ENCODE results near the gene ETNPPL. TPM values are rescaled to one million over a fixed set of nuclear protein-coding genes. Genes with fewer than 3 reads are reported as not detected.

Gene ETNPPL
- total and polyA plus RNA-seq, 2 of the 4 experiments (the other 2 are of a cell fraction) = not detected

DNA sequence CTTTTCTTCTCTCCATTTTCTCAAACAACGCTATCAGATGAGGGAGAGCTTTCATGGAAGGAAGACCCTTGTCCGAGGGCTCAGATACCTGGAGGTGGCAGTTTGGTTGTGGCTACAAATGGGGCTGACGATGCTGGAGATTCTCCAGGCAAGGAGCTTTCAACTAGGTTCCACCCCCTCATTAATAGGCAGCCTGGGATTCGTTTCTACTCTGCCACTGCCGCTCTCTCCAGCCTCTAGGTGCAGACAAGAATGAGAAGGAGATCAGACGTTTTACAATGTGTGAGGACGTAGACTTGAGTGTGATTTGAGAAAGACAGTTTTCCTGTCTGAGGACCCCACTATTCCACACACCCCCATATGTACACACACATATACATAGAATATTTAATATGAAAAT lies 53.1 kb downstream of the ETNPPL start:
- Histone ChIP-seq H4K20me1 (ENCODE audit: insufficient read depth, low read length) (no peaks in the 10 kb centered on the region), H3K27ac (ENCODE audit: insufficient read depth, low read length) (no peak overlapping the region), H4K91ac (ENCODE audit: insufficient read depth, low read depth, low read length) (no peak overlapping the region), H2AFZ (replicated peaks; ENCODE audit: low read length, poor library complexity) (no peak overlapping the region), H3K14ac (replicated peaks; ENCODE audit: low read depth, low read length) (no peak overlapping the region), H3K27me3 (ENCODE audit: control insufficient read depth, insufficient read depth, low read length) (no peaks in the 10 kb centered on the region), H3K9me3 (ENCODE audit: control insufficient read depth, insufficient read depth, low read length) (no peaks in the 10 kb centered on the region), H2BK20ac (ENCODE audit: low read depth, low read length) (no peak overlapping the region), H3K4me2 (ENCODE audit: low read depth, low read length) (no peak overlapping the region), H2AK9ac (replicated peaks; ENCODE audit: low read depth, low read length, poor library complexity) (no peak overlapping the region), H3K9me1 (ENCODE audit: insufficient read depth, low read length) (no peaks in the 10 kb centered on the region), H3K4me1 (ENCODE audit: control insufficient read depth, insufficient read depth, low read length) (no peaks in the 10 kb centered on the region), H3K79me1 (ENCODE audit: low read depth in 1 of 2, low read length in 2 of 2) (no peaks in the 10 kb centered on the region), H3K18ac (ENCODE audit: low read depth, low read length) (no peak overlapping the region), H2AK5ac (ENCODE audit: low read depth, low read length) (no peak overlapping the region), H2BK5ac (ENCODE audit: low read depth, low read length, poor library complexity, severe bottlenecking) (no peak overlapping the region), H3K56ac (ENCODE audit: extremely low read depth, insufficient read depth, low read length) (no peak overlapping the region), H4K8ac (ENCODE audit: low read depth in 2 of 2, low read length in 2 of 2) (no peak overlapping the region), H2BK120ac (ENCODE audit: low read depth, low read length) (no peak overlapping the region), H3K9ac (ENCODE audit: low read depth, low read length) (no peak overlapping the region), H2BK15ac (ENCODE audit: low read depth, low read length) (no peak overlapping the region), H3K4me3 (ENCODE audit: insufficient read depth, low read depth, low read length) (no peak overlapping the region), H3K36me3 (ENCODE audit: control insufficient read depth, insufficient read depth, low read length) (no peaks in the 10 kb centered on the region), H4K5ac (ENCODE audit: low read depth, low read length) (no peak overlapping the region), H3K4ac (ENCODE audit: low read depth, low read length) (no peak overlapping the region), H3K23ac (ENCODE audit: low read depth, low read length) (no peak overlapping the region)
- no peak for TF ChIP-seq RFX5 (IDR thresholded peaks at IDR 0.05; ENCODE audit: low read depth, low read length)
- POLR2A ChIA-PET (ENCODE audit: unreplicated experiment) = no interaction called here
- in situ Hi-C loops (cut with MboI; ENCODE audit: low sequenced_read_pairs) = no loop called here
- CTCF ChIA-PET = no interaction called here
- no TSS peak for BruUV-seq (replicated peaks)
- no CpG with 5 or more reads among the region's 7 CpGs for WGBS, 2 experiments (ENCODE audit: extremely low coverage in 2 of 2, insufficient read length in 1 of 2)
- dilution Hi-C loops (cut with HindIII; ENCODE audit: low sequenced_read_pairs, unreplicated experiment) = no loop called here
- intact Hi-C loops (cut with micrococcal nuclease) = no loop called here
- ATAC-seq (ENCODE audit: low read depth) (no peak), DNase-seq (no peak)
